HepG2 (cell line): ENCODE results near the gene MRPL18. TPM values are rescaled to one million over a fixed set of nuclear protein-coding genes. Genes with fewer than 3 reads are reported as not detected.

Experiments used
- ARNT ChIP-seq: fragments of 450-650 bp; IDR thresholded peaks from 2 replicates; pipeline ENCODE4 v1.6.1; 2017
- DZIP1 ChIP-seq: sonication (generic); formaldehyde crosslinking; IDR thresholded peaks from 2 replicates; pipeline ENCODE4 v1.5.0; 2020; ENCODE audit warnings: mild to moderate bottlenecking, missing genetic modification reagents
- ELF3 ChIP-seq: IDR thresholded peaks from 2 replicates; pipeline ENCODE4 v1.6.1; 2016; ENCODE audit warnings: missing genetic modification reagents, missing compliant biosample characterization
- FOXC1 ChIP-seq: sonication (generic); formaldehyde crosslinking; IDR thresholded peaks from 2 replicates; pipeline ENCODE4 v1.8.0; 2022; ENCODE audit warnings: mild to moderate bottlenecking, missing genetic modification reagents, borderline replicate concordance
- HDAC2 ChIP-seq: sonication (generic); formaldehyde crosslinking; IDR thresholded peaks from 2 replicates; pipeline ENCODE4 v1.4.0; 2020; ENCODE audit warnings: missing genetic modification reagents
- HMG20B ChIP-seq: conservative IDR thresholded peaks from 2 replicates; pipeline ENCODE4 v1.6.1; 2016; ENCODE audit warnings: missing genetic modification reagents, missing compliant biosample characterization
- HNRNPH1 ChIP-seq: fragments of 200-400 bp; formaldehyde crosslinking; optimal IDR thresholded peaks from 2 replicates; pipeline ENCODE3; 2017; ENCODE audit warnings: mild to moderate bottlenecking, low read depth, low read length
- MEIS1 ChIP-seq: sonication (generic); formaldehyde crosslinking; IDR thresholded peaks from 2 replicates; pipeline ENCODE4 v1.9.0; 2021; ENCODE audit warnings: mild to moderate bottlenecking, missing genetic modification reagents, moderate library complexity, borderline replicate concordance
- MIER3 ChIP-seq: IDR thresholded peaks from 2 replicates; pipeline ENCODE4 v1.6.1; 2016; ENCODE audit warnings: missing compliant biosample characterization, borderline replicate concordance
- MTA1 ChIP-seq: sonication (generic); formaldehyde crosslinking; IDR thresholded peaks from 2 replicates; pipeline ENCODE4 v1.4.0; 2020; ENCODE audit warnings: missing genetic modification reagents, mild to moderate bottlenecking, borderline replicate concordance
- MYC ChIP-seq: sonication (generic); formaldehyde crosslinking; IDR thresholded peaks from 2 replicates; pipeline ENCODE4 v1.9.0; 2021; ENCODE audit warnings: missing genetic modification reagents, borderline replicate concordance
- NCOA2 ChIP-seq: sonication (generic); formaldehyde crosslinking; IDR thresholded peaks from 2 replicates; pipeline ENCODE4 v1.8.0; 2022; ENCODE audit warnings: inconsistent platforms
- SCMH1 ChIP-seq: sonication (generic); formaldehyde crosslinking; IDR thresholded peaks from 2 replicates; pipeline ENCODE4 v1.9.0; 2021; ENCODE audit warnings: missing genetic modification reagents, mild to moderate bottlenecking, borderline replicate concordance
- SMARCC2 ChIP-seq: fragments of 450-650 bp; IDR thresholded peaks from 2 replicates; pipeline ENCODE4 v1.6.1; 2017; ENCODE audit warnings: antibody characterized with exemption, mild to moderate bottlenecking
- SRSF4 ChIP-seq: fragments of 200-400 bp; formaldehyde crosslinking; IDR thresholded peaks from one replicate; pipeline ENCODE4 v1.6.1; 2018; ENCODE audit warnings: mild to moderate bottlenecking, low read depth, low read length, moderate library complexity; ENCODE audit not compliant: poor library complexity, severe bottlenecking
- SUZ12 ChIP-seq: fragments of 150-350 bp; IDR thresholded peaks from 2 replicates; pipeline ENCODE4 v1.6.1; 2014; ENCODE audit warnings: low read depth, low read length
- USF2 ChIP-seq, 2 experiments: sonication (generic) in 1 of 2; formaldehyde crosslinking in 1 of 2; IDR thresholded peaks; 2 replicates each; pipeline versions ENCODE4 v1.5.1 to v1.6.1; 2011 to 2020; ENCODE audit warnings: borderline replicate concordance in 1 of 2, low read depth in 1 of 2, low read length in 1 of 2, mild to moderate bottlenecking in 1 of 2, missing genetic modification reagents in 1 of 2, moderate library complexity in 1 of 2
- ZC3H4 ChIP-seq: sonication (generic); formaldehyde crosslinking; IDR thresholded peaks from 2 replicates; pipeline ENCODE4 v1.4.0; 2020; ENCODE audit warnings: missing genetic modification reagents, borderline replicate concordance
- ZNF234 ChIP-seq: sonication (generic); formaldehyde crosslinking; conservative IDR thresholded peaks from 2 replicates; pipeline ENCODE4 v1.5.1; 2020; ENCODE audit warnings: mild to moderate bottlenecking, missing genetic modification reagents
- ZNF274 ChIP-seq: sonication (generic); formaldehyde crosslinking; IDR thresholded peaks from 2 replicates; pipeline ENCODE4 v1.5.1; 2020; ENCODE audit warnings: mild to moderate bottlenecking, missing genetic modification reagents
- ZNF564 ChIP-seq: sonication (generic); formaldehyde crosslinking; IDR thresholded peaks from 2 replicates; pipeline ENCODE4 v1.8.1; 2023; ENCODE audit warnings: mild to moderate bottlenecking, missing genetic modification reagents
- ZNF570 ChIP-seq: sonication (generic); formaldehyde crosslinking; IDR thresholded peaks from 2 replicates; pipeline ENCODE4 v1.4.0; 2020; ENCODE audit warnings: mild to moderate bottlenecking, missing genetic modification reagents, borderline replicate concordance
- ZSCAN22 ChIP-seq: sonication (generic); formaldehyde crosslinking; IDR thresholded peaks from 2 replicates; pipeline ENCODE4 v1.4.0; 2020; ENCODE audit warnings: mild to moderate bottlenecking, missing genetic modification reagents
- polyA plus RNA-seq, 8 experiments: library from polyadenylated mRNA; depleted of rRNA in 3 of 8; stranded (reverse) in 7 of 8; unstranded in 1 of 8; fragments of >200 nt; fragmentation: Illumina TruSeq in 4 of 8; extraction: Trizol in 4 of 8; gene quantifications; 2 replicates each; pipeline versions ENCODE4 v1.2.1 to v1.2.3, GENCODE V29; 2011 to 2016; ENCODE audit warnings: low read depth in 4 of 8, missing spikeins in 1 of 8, mixed read lengths in 1 of 8; ENCODE audit not compliant: insufficient read depth in 1 of 8
- total RNA-seq, 5 experiments: library from RNA; depleted of rRNA; stranded (reverse); fragments of >200 nt; fragmentation: Illumina TruSeq; extraction: Trizol; gene quantifications; 2 replicates each; pipeline ENCODE4 v1.2.3, GENCODE V29; 2016; ENCODE audit warnings: low read depth in 1 of 5
- TF ChIP-seq, protein P1 (sequence below): sonication (generic); formaldehyde crosslinking; IDR thresholded peaks from 2 replicates; pipeline ENCODE4 v1.8.0; 2022; ENCODE audit warnings: mild to moderate bottlenecking, missing genetic modification reagents, moderate library complexity

MRPL18 gene
- total and polyA plus RNA-seq, 2 of the 13 experiments (the other 11 are each of a cell fraction or from before 2014, with no cell fraction given): 85.6 to 176 TPM

DNA sequence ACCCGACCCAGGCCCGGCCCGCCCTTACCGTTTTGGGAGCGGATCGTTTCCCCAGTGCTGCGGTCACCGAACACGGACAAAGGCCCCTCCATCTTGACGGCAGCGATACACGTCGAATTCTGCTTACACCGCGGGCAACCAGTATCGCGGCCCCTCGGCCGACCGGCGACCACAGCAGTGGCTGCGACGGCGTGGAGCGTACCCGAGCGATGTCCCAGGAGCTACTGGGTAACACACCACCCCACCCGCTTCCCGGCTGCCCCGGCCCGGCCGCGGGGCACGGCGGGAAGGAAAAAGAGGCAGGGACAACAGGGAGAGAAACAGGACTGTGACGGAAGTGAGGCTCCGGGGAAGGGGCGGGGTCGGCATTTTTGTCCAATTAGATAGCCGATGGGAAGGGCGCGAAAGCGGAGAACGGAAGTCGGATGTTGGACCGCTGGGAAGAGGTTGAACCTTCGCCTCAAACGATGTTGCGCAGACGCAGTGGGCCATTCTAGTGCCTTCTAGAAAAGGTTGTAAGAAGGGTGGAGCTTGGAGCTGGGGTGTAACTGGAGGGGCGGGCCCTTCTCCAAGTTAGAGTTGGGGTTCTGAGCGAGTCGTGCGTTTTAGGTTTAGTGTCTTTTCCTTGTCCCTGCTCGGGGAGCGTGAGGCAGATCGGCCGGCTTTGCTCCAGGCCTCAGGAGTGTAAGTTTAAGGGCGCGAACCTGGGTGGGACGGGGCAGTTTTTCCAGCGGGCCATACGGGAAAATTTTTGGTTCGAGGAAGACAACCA, 704 bp upstream of the MRPL18 start, which contains the start of gene TCP1 (continued):
- TF ChIP-seq SUZ12 (peak; percentile 55), ZC3H4 (CRISPR knock-in tag) (no peak; the same call in 1 of the 2 replicates), ZNF570 (CRISPR knock-in tag) (no peak), MIER3 (CRISPR knock-in tag) (peak; percentile 87; the same call in 1 of the 2 replicates), MTA1 (CRISPR knock-in tag) (peak; percentile 61; the same call in 1 of the 2 replicates), USF2 (IDR thresholded peaks at IDR 0.05; ENCODE audit: low read depth, low read length) (no peak), USF2 (CRISPR knock-in tag; IDR thresholded peaks at IDR 0.05; ENCODE audit: borderline replicate concordance) (no peak; the same call in 1 of the 2 replicates), FOXC1 (CRISPR knock-in tag) (peak; percentile 97), ZNF274 (CRISPR knock-in tag) (no peak; the same call in 1 of the 2 replicates), DZIP1 (no peak), ZSCAN22 (CRISPR knock-in tag) (no peak), ARNT (no peak), SRSF4 (no peak), SCMH1 (CRISPR knock-in tag) (no peak), HNRNPH1 (peak; percentile 81), HMG20B (CRISPR knock-in tag) (0 out of 2 replicates have a peak, but pooled peaks have one; percentile 37), SMARCC2 (no peak), ELF3 (CRISPR knock-in tag) (peak; percentile 78; the same call in 1 of the 2 replicates), ZNF564 (no peak; the same call in 1 of the 2 replicates), MYC (CRISPR knock-in tag) (no peak; the same call in 1 of the 2 replicates), MEIS1 (peak; percentile 85; the same call in 1 of the 2 replicates), HDAC2 (CRISPR knock-in tag) (peak; percentile 73; the same call in 1 of the 2 replicates), NCOA2 (CRISPR knock-in tag) (peak; percentile 69), ZNF234 (CRISPR knock-in tag) (peak; percentile 4; the same call in 1 of the 2 replicates)
- TF ChIP-seq, protein P1, sequence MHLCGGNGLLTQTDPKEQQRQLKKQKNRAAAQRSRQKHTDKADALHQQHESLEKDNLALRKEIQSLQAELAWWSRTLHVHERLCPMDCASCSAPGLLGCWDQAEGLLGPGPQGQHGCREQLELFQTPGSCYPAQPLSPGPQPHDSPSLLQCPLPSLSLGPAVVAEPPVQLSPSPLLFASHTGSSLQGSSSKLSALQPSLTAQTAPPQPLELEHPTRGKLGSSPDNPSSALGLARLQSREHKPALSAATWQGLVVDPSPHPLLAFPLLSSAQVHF: peak; percentile 78; the same call in 1 of the 2 replicates
